Upper lobe of left lung (tissue), 6 donors: ENCODE data around the gene ZMYND8. TPM values are rescaled to one million over a fixed set of nuclear protein-coding genes. Genes with fewer than 3 reads are reported as not detected.

Source experiments
- ATAC-seq, 2 donors: fragments of 200-7000 bp; cut with Tn5 transposase; one replicate each; pipeline ENCODE4 v1.9.1; 2022; ENCODE audit warnings: mild to moderate bottlenecking in 2 of 2, moderate library complexity in 2 of 2; ENCODE audit not compliant: low FRiP score in 2 of 2
- DNase-seq, 2 donors: peaks; one replicate each; pipeline ENCODE4 v3.0.0-alpha.2; 2019 to 2020
- H3K27ac ChIP-seq, 4 donors: fragments of 200-600 bp; sonication (generic); one replicate each; pipeline ENCODE4 v1.5.1; 2016 to 2019
- H3K27me3 ChIP-seq, 4 donors: fragments of 200-600 bp; sonication (generic); one replicate each; pipeline ENCODE4 v1.5.1; 2017 to 2019
- H3K36me3 ChIP-seq, 4 donors: fragments of 200-600 bp; sonication (generic); one replicate each; pipeline ENCODE4 v1.5.1; 2016 to 2019
- H3K4me1 ChIP-seq, 4 donors: fragments of 200-600 bp; sonication (generic); one replicate each; pipeline ENCODE4 v1.5.1; 2018 to 2019
- H3K4me3 ChIP-seq, 4 donors: fragments of 200-600 bp; sonication (generic); one replicate each; pipeline ENCODE4 v1.5.1; 2017 to 2019; ENCODE audit warnings: mild to moderate bottlenecking in 2 of 4, moderate library complexity in 1 of 4
- H3K9me3 ChIP-seq, 4 donors: fragments of 200-600 bp; sonication (generic); one replicate each; pipeline ENCODE4 v1.5.1; 2018 to 2019
- CTCF ChIP-seq, 6 experiments: fragments of 450-650 bp in 4 of 6; fragments of 200-600 bp in 2 of 6; sonication (generic) in 2 of 6; IDR thresholded peaks; one replicate each; pipeline ENCODE4 v1.5.1; 2016 to 2019; ENCODE audit warnings: antibody characterized with exemption in 6 of 6
- EP300 ChIP-seq, 4 donors: sonication (generic); formaldehyde crosslinking; IDR thresholded peaks; one replicate each; pipeline ENCODE4 v1.5.1; 2017; ENCODE audit warnings: antibody characterized with exemption in 4 of 4, control low read depth in 2 of 4
- POLR2A ChIP-seq, 4 donors: fragments of 450-650 bp; IDR thresholded peaks; one replicate each; pipeline ENCODE4 v1.5.1; 2016 to 2017; ENCODE audit warnings: antibody characterized with exemption in 4 of 4, mild to moderate bottlenecking in 2 of 4
- POLR2AphosphoS5 ChIP-seq, 2 donors: sonication (generic); formaldehyde crosslinking; IDR thresholded peaks; one replicate each; pipeline ENCODE4 v1.5.1; 2017; ENCODE audit warnings: antibody characterized with exemption in 2 of 2
- WGBS, 2 donors: methylation state at CpG; one replicate each; pipeline ENCODE4 v1.1.5; 2017 to 2018; 5-methylcytosine and 5-hydroxymethylcytosine counted together
- total RNA-seq, 6 donors: library from RNA; depleted of rRNA in 4 of 6; stranded (reverse); fragments of >200 nt in 4 of 6; gene quantifications; one replicate each; pipeline versions ENCODE4 v1.1.0 to v1.2.1, GENCODE V29; 2016 to 2021
- donor health status: DM: no; HTN: no; CAD: no; lungs with moderate emphysema.
- donor health status: DM: no; HTN: yes; CAD: no; lungs with severe emphysema.

ZMYND8 gene
- total RNA-seq, 6 donors from 2014 or later = 24.6 to 120 (median 51.8) TPM

GRCh38 chr20:47271046-47271615, 85.4 kb downstream of the ZMYND8 start:
- Histone ChIP-seq H3K36me3 (peaks cover 3 to 62% (median 38%) of the 10 kb centered on the region in 4 donors), H3K27me3 (no peaks in the 10 kb centered on the region), H3K9me3 (no peaks in the 10 kb centered on the region), H3K4me3 (no peak overlapping the region), H3K4me1 (peaks cover 18 to 29% (median 25%) of the 10 kb centered on the region in 4 donors), H3K27ac (no peak overlapping the region)
- TF ChIP-seq POLR2A (IDR thresholded peaks at IDR 0.05) (no peak), POLR2AphosphoS5 (IDR thresholded peaks at IDR 0.05) (no peak), CTCF (IDR thresholded peaks at IDR 0.05) (no peak), EP300 (IDR thresholded peaks at IDR 0.05) (no peak)
- WGBS, 2 donors = 76 to 82% methylated on average over 7 of the region's 7 CpGs
- ATAC-seq (no peak), DNase-seq (no peak)

GRCh38 chr20:47269309-47270165, 87.0 kb downstream of the ZMYND8 start:
- DNase-seq (no peak), ATAC-seq (no peak)
- 95 to 97% methylated on average over 7 of the region's 7 CpGs for WGBS, 2 donors
- H3K27me3 ChIP-seq = no peaks in the 10 kb centered on the region
- H3K27ac ChIP-seq = no peak overlapping the region
- TF ChIP-seq POLR2AphosphoS5 (IDR thresholded peaks at IDR 0.05) = no peak
- TF ChIP-seq EP300 (IDR thresholded peaks at IDR 0.05) = no peak
- no peak overlapping the region for H3K4me3 ChIP-seq
- no peaks in the 10 kb centered on the region for H3K9me3 ChIP-seq
- peaks cover 0 to 65% (median 34%) of the 10 kb centered on the region in 4 donors for H3K36me3 ChIP-seq
- peaks cover 16 to 19% (median 17%) of the 10 kb centered on the region in 4 donors for H3K4me1 ChIP-seq

GRCh38 chr20:47267621-47268020, 88.9 kb downstream of the ZMYND8 start:
- 86 to 93% methylated on average over 5 of the region's 5 CpGs for WGBS, 2 donors
- DNase-seq (no peak), ATAC-seq (no peak)
- no peaks in the 10 kb centered on the region for H3K9me3 ChIP-seq
- H3K27me3 ChIP-seq = no peaks in the 10 kb centered on the region
- TF ChIP-seq CTCF (IDR thresholded peaks at IDR 0.05) = no peak
- TF ChIP-seq EP300 (IDR thresholded peaks at IDR 0.05) = no peak
- no peak for TF ChIP-seq POLR2A (IDR thresholded peaks at IDR 0.05)
- no peak for TF ChIP-seq POLR2AphosphoS5 (IDR thresholded peaks at IDR 0.05)
- peaks cover 0 to 2% (median under 1%) of the 10 kb centered on the region in 4 donors for H3K4me1 ChIP-seq
- no peak overlapping the region for H3K27ac ChIP-seq
- H3K4me3 ChIP-seq = no peak overlapping the region
- H3K36me3 ChIP-seq = peaks cover 4 to 74% (median 40%) of the 10 kb centered on the region in 4 donors

- no peaks in the 10 kb centered on the region for H3K27me3 ChIP-seq
- H3K36me3 ChIP-seq = peaks cover 4 to 75% (median 43%) of the 10 kb centered on the region in 4 donors
- no peak overlapping the region for H3K4me3 ChIP-seq
- no peaks in the 10 kb centered on the region for H3K9me3 ChIP-seq
- no peak overlapping the region for H3K27ac ChIP-seq
- no peak for TF ChIP-seq EP300 (IDR thresholded peaks at IDR 0.05)
- no peak for TF ChIP-seq POLR2A (IDR thresholded peaks at IDR 0.05)
- TF ChIP-seq CTCF (IDR thresholded peaks at IDR 0.05) = no peak
- no peak for TF ChIP-seq POLR2AphosphoS5 (IDR thresholded peaks at IDR 0.05)
- no peaks in the 10 kb centered on the region for H3K4me1 ChIP-seq
- DNase-seq = no peak
- ATAC-seq = no peak
- 76 to 78% methylated on average over 6 to 7 of the region's 7 CpGs for WGBS, 2 donors
These were observed 89.5 kb downstream of the ZMYND8 start for GRCh38 chr20:47266847-47267515.

- Histone ChIP-seq H3K27ac (no peak overlapping the region), H3K4me3 (no peak overlapping the region), H3K36me3 (peaks cover 4 to 75% (median 47%) of the 10 kb centered on the region in 4 donors), H3K9me3 (no peaks in the 10 kb centered on the region), H3K4me1 (no peaks in the 10 kb centered on the region), H3K27me3 (no peaks in the 10 kb centered on the region)
- WGBS, 2 donors = 88 to 91% methylated on average over 3 to 5 of the region's 5 CpGs
- no peak for TF ChIP-seq POLR2A (IDR thresholded peaks at IDR 0.05)
- no peak for TF ChIP-seq EP300 (IDR thresholded peaks at IDR 0.05)
- no peak for TF ChIP-seq CTCF (IDR thresholded peaks at IDR 0.05)
- TF ChIP-seq POLR2AphosphoS5 (IDR thresholded peaks at IDR 0.05) = no peak
- no peak for ATAC-seq
- no peak for DNase-seq
These were observed 90.5 kb downstream of the ZMYND8 start for GRCh38 chr20:47265984-47266383.
